Bronchial epithelial cell (primary cell): Measurements from ENCODE around the gene MSMB. TPM values are rescaled to one million over a fixed set of nuclear protein-coding genes. Genes with fewer than 3 reads are reported as not detected.
"Not testable (repeated sequence)": the region's sequence is repeated elsewhere in the genome, so short reads cannot be mapped to it uniquely, and the experiment has no call there.

ENCODE experiments used
- DNase-seq: peaks from one replicate; pipeline ENCODE4 v3.0.0-alpha.2; 2010; ENCODE audit warnings: low read depth
- FAIRE-seq: peaks from 2 replicates; lab custom pipeline; 2011; peaks lifted over from hg19 to GRCh38; lab: Jason Lieb, UNC
- H3K27me3 ChIP-seq: 2 replicates; pipeline ENCODE4 v1.5.1; 2011; ENCODE audit warnings: low read length; ENCODE audit not compliant: control insufficient read depth, insufficient read depth
- H3K36me3 ChIP-seq: 2 replicates; pipeline ENCODE4 v1.5.1; 2011; ENCODE audit warnings: low read length; ENCODE audit not compliant: control insufficient read depth, insufficient read depth
- H3K4me3 ChIP-seq: 2 replicates; pipeline ENCODE4 v1.5.1; 2011; ENCODE audit warnings: mild to moderate bottlenecking, low read depth, low read length, control low read depth
- total RNA-seq: library from RNA; depleted of rRNA; stranded (reverse); fragments of >200 nt; gene quantifications from 2 replicates; pipeline ENCODE4 v1.2.1, GENCODE V29; 2014
- TF ChIP-seq, protein P1 (sequence below): IDR thresholded peaks from 2 replicates; pipeline ENCODE4 v1.5.1; 2011; ENCODE audit warnings: mild to moderate bottlenecking, moderate library complexity, low read length, control low read depth, inconsistent platforms; ENCODE audit not compliant: insufficient read depth, severe bottlenecking

The MSMB gene
- total RNA-seq, 1 donor from 2014 or later = 1.1 TPM

GRCh38 chr10:46053534-46054434, 7.7 kb upstream of the MSMB start:
- Histone ChIP-seq H3K4me3 (no peak overlapping the region), H3K36me3 (no peaks in the 10 kb centered on the region), H3K27me3 (no peaks in the 10 kb centered on the region)
- DNase-seq = no peak
- FAIRE-seq = no peak
- TF ChIP-seq, protein P1, sequence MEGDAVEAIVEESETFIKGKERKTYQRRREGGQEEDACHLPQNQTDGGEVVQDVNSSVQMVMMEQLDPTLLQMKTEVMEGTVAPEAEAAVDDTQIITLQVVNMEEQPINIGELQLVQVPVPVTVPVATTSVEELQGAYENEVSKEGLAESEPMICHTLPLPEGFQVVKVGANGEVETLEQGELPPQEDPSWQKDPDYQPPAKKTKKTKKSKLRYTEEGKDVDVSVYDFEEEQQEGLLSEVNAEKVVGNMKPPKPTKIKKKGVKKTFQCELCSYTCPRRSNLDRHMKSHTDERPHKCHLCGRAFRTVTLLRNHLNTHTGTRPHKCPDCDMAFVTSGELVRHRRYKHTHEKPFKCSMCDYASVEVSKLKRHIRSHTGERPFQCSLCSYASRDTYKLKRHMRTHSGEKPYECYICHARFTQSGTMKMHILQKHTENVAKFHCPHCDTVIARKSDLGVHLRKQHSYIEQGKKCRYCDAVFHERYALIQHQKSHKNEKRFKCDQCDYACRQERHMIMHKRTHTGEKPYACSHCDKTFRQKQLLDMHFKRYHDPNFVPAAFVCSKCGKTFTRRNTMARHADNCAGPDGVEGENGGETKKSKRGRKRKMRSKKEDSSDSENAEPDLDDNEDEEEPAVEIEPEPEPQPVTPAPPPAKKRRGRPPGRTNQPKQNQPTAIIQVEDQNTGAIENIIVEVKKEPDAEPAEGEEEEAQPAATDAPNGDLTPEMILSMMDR = no peak

DNA sequence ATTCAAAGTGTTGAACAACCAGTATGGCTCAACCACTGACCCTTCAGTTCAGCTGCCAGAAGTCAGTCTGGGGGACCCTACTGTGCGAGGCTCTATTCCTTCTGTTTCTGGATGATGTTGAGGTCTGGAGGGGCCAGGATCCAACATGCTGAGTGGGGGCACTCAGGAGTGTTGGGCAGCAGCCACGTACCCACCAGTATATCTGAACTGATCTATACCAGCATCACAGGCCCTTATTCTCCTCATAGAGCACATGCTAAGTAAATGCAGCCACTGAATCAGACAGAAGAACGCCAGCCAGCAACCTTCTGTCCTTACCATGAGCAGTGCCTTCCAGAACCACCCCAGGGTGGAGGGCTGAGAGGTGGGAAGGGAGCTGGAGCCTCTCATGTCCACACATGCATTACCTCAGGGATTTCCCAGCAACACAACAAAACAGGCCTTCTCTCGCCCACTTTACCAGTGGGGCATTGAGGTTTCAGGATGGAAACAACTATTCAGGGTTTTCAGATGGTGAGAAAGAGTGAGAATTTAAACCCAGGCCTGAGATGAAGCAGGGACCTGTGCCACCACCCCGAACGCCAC, 6.8 kb upstream of the MSMB start:
- DNase-seq = peak; percentile 74
- Histone ChIP-seq H3K36me3 (no peaks in the 10 kb centered on the region), H3K4me3 (no peak overlapping the region), H3K27me3 (no peaks in the 10 kb centered on the region)
- TF ChIP-seq, protein P1 = no peak
- FAIRE-seq = no peak

DNA sequence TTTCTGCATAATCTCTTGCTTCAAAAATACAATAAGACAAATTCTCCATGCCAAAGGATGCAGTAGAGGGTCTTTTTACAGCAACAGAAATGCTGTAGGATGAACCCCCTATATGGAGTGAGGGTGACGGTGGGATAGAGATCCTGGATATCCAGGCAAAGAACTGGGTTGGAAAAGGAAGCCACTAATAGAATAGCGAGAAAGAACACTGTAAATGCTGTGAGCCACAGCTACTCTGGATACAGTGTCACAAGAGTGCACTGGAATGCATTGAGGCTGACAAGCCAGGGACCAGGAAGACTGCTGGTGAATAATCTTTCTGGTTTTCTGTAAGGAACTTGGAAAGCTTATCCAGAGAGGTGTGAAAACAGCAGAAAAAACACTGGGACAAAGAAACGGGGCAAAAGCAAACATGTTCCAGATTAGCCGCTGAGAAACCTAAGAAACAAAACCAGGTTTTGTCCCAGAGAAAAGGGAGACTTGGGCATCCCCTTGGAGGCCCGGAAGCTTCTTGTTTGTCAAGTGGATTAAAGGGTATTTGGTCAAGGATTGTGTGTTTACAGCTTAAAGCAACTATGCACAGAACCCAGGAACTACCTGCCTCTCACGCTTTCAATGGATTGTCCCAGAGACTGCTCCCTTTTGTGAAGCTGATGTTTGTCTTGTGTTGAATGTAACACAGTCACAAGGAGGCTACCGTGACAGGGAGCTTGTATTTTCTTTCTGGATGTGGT, 6.2 kb upstream of the MSMB start:
- H3K27me3 ChIP-seq = no peaks in the 10 kb centered on the region
- no peak for FAIRE-seq
- TF ChIP-seq, protein P1 = no peak

GRCh38 chr10:46050941-46051623, 5.0 kb upstream of the MSMB start:
- DNase-seq = no peak
- H3K36me3 ChIP-seq = no peaks in the 10 kb centered on the region
- no peak overlapping the region for H3K4me3 ChIP-seq
- no peak for FAIRE-seq
- TF ChIP-seq, protein P1 = no peak
- no peaks in the 10 kb centered on the region for H3K27me3 ChIP-seq

More for the DNA sequence above, 6.2 kb upstream of the MSMB start:
- H3K36me3 ChIP-seq = no peaks in the 10 kb centered on the region
- DNase-seq = no peak
- no peak overlapping the region for H3K4me3 ChIP-seq

- not testable (repeated sequence) for FAIRE-seq, DNase-seq, H3K36me3 ChIP-seq
Measured at GRCh38 chr10:46049497-46049831, 3.4 kb upstream of the MSMB start.

DNA sequence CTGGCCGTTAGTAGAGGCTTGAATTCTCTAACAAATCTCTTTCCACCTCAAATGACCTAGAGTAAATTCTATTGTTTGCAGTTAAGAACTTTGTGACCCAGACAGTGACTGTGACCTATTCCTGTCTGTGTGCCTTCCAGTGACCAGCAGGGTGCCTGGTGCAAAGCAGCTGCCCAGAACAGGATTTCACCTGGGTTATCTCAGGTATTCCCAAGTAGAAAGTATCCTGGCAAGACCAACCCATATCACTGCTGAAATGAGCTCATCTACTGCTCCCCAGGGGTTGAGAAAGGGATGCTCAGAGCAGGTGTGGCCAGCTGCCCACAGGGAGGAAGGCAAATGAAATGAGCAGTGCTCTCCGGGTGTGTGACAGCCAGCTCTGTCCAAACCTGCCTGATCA, 2.1 kb upstream of the MSMB start:
- Histone ChIP-seq H3K27me3 (no peaks in the 10 kb centered on the region), H3K4me3 (no peak overlapping the region), H3K36me3 (no peaks in the 10 kb centered on the region)
- DNase-seq (no peak), FAIRE-seq (no peak)
- TF ChIP-seq, protein P1 = no peak

More at GRCh38 chr10:46049497-46049831, 3.4 kb upstream of the MSMB start:
- not testable (repeated sequence) for H3K4me3 ChIP-seq, H3K27me3 ChIP-seq
